ENCODE data around the gene RPS19. TPM values are rescaled to one million over a fixed set of nuclear protein-coding genes. Genes with fewer than 3 reads are reported as not detected.

RPS19 gene
- total RNA-seq, 6 donors from 2014 or later: 677 to 2,013 (median 1,382) TPM

DNA sequence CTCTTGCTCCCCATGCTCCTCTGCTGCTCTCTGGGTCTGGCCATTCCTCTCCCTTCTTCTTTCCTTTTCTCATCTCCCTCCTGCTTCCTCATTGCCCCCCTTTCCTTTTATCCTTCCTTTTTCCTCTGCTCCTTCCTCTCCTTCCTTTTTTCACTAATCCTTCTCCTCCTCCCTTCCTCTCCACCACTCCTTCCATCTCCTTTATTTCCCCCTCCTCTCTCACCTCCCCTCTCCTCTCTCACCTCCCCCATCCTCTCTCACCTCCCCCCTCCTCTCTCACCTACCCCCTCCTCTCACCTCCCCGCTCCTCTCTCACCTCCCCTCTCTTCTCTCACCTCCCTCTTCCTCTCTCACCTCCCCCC is 36.5 kb downstream of the RPS19 start:
- ATAC-seq (ENCODE audit: low FRiP score in 2 of 2) (no peak), DNase-seq (no peak)
- TF ChIP-seq, protein P1, sequence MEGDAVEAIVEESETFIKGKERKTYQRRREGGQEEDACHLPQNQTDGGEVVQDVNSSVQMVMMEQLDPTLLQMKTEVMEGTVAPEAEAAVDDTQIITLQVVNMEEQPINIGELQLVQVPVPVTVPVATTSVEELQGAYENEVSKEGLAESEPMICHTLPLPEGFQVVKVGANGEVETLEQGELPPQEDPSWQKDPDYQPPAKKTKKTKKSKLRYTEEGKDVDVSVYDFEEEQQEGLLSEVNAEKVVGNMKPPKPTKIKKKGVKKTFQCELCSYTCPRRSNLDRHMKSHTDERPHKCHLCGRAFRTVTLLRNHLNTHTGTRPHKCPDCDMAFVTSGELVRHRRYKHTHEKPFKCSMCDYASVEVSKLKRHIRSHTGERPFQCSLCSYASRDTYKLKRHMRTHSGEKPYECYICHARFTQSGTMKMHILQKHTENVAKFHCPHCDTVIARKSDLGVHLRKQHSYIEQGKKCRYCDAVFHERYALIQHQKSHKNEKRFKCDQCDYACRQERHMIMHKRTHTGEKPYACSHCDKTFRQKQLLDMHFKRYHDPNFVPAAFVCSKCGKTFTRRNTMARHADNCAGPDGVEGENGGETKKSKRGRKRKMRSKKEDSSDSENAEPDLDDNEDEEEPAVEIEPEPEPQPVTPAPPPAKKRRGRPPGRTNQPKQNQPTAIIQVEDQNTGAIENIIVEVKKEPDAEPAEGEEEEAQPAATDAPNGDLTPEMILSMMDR (IDR thresholded peaks at IDR 0.05): no peak
- TF ChIP-seq POLR2A (IDR thresholded peaks at IDR 0.05): no peak
- peaks cover 0 to 9% (median 0%) of the 10 kb centered on the region in 4 donors for H3K4me1 ChIP-seq
- WGBS, 2 donors: 69% methylated on average over 1 of the region's 1 CpG; no CpG with 5 or more reads in 1 of the 2 donors
- H3K9me3 ChIP-seq: no peaks in the 10 kb centered on the region
- no peaks in the 10 kb centered on the region for H3K27me3 ChIP-seq
- no peak overlapping the region for H3K4me3 ChIP-seq
- H3K36me3 ChIP-seq: peaks cover 39 to 93% (median 85%) of the 10 kb centered on the region in 4 donors
- no peak overlapping the region for H3K27ac ChIP-seq

DNA sequence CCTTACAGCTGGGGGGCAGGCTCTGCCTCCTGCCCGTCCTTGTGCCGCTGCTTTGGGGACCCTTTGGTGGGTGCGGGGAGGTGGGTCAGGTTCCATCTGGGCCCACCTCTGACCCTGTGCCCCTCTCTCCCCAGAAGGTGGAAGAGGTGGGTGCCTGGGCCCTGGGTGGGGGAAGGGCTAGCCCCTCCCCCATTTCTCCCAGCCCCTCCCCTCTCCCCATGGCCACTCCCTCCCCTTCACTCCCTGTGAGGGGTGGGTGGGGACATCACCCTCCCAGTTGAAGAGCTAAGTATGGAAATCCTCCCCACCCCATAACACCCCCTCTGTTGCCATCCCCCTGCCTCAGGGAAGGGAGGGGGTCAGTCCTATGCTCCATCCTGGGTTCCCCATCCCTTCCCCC is 37.1 kb downstream of the RPS19 start:
- peaks cover 0 to 6% (median 0%) of the 10 kb centered on the region in 4 donors for H3K4me1 ChIP-seq
- H3K4me3 ChIP-seq: no peak overlapping the region
- no peaks in the 10 kb centered on the region for H3K9me3 ChIP-seq
- no peak for ATAC-seq (ENCODE audit: low FRiP score in 2 of 2)
- peaks cover 46 to 93% (median 85%) of the 10 kb centered on the region in 4 donors for H3K36me3 ChIP-seq
- no peak for DNase-seq
- 100% methylated on average over 1 to 3 of the region's 3 CpGs for WGBS, 2 donors
- no peak for TF ChIP-seq POLR2AphosphoS5 (IDR thresholded peaks at IDR 0.05)
- TF ChIP-seq, protein P1 (IDR thresholded peaks at IDR 0.05): no peak
- no peak overlapping the region for H3K27ac ChIP-seq
- no peaks in the 10 kb centered on the region for H3K27me3 ChIP-seq

DNA sequence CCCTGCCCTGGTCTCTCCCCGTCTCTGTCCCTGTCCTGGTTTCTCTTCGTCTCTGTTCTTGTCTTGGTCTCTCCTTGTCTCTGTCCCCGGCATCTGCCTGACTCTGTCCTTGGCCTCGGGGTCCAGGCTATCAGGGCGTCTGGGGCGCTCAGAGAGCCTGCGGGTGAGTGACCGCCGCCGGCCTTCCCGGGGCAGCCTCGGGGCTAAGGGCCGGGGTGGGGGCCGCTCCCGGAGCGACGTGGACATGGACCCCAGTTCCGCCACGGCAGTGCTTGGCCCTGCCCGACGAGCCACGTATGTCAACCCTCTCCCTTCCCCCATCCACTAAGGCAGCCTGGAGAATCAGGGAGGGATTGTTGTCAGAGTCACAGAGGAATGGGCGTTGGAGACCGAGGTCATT is 37.8 kb downstream of the RPS19 start:
- TF ChIP-seq EP300 (IDR thresholded peaks at IDR 0.05) (no peak), POLR2A (IDR thresholded peaks at IDR 0.05) (no peak), POLR2AphosphoS5 (IDR thresholded peaks at IDR 0.05) (no peak)
- TF ChIP-seq, protein P1 (IDR thresholded peaks at IDR 0.05): no peak
- WGBS, 2 donors: 90 to 93% methylated on average over 19 to 24 of the region's 24 CpGs
- H3K36me3 ChIP-seq: peaks cover 51 to 93% (median 85%) of the 10 kb centered on the region in 4 donors

DNA sequence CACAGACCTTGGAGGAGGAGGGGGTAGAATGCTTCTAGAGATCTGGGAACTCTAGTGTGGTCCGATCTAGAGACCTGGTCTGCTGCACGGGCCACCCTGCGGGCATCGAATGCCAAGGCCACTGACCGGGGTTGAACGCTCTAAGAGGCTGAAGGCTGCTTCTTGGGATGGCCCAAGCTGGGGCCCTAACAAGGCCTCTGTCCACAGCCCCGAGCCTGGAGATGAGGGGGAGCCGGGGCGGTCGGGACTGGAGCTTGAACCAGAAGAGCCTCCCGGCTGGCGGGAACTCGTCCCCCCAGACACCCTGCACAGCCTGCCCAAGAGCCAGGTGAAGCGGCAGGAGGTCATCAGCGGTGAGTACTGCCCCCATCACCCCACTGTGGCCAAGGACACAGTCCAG is 38.2 kb downstream of the RPS19 start:
- no peaks in the 10 kb centered on the region for H3K27me3 ChIP-seq
- TF ChIP-seq POLR2A (IDR thresholded peaks at IDR 0.05) (no peak), POLR2AphosphoS5 (IDR thresholded peaks at IDR 0.05) (no peak), EP300 (IDR thresholded peaks at IDR 0.05) (no peak)
- TF ChIP-seq, protein P1 (IDR thresholded peaks at IDR 0.05): no peak
- no peak overlapping the region for H3K27ac ChIP-seq
- WGBS, 2 donors: 95 to 96% methylated on average over 9 to 15 of the region's 15 CpGs
- H3K9me3 ChIP-seq: no peaks in the 10 kb centered on the region
- ATAC-seq (ENCODE audit: low FRiP score in 2 of 2) (no peak), DNase-seq (peak in 1 of 2 donors; percentile 76)
- H3K36me3 ChIP-seq: peaks cover 55 to 95% (median 87%) of the 10 kb centered on the region in 4 donors
- H3K4me1 ChIP-seq: peaks cover 0 to 8% (median 3%) of the 10 kb centered on the region in 4 donors
- H3K4me3 ChIP-seq: no peak overlapping the region

More for the DNA sequence above, 37.8 kb downstream of the RPS19 start:
- DNase-seq: peak in 1 of 2 donors; percentile 77
- Histone ChIP-seq H3K4me1 (peaks cover 0 to 3% (median under 1%) of the 10 kb centered on the region in 4 donors), H3K9me3 (no peaks in the 10 kb centered on the region), H3K27ac (no peak overlapping the region), H3K27me3 (no peaks in the 10 kb centered on the region), H3K4me3 (no peak overlapping the region)
- ATAC-seq (ENCODE audit: low FRiP score in 2 of 2): peak in 1 of 2 donors; percentile 26

DNA sequence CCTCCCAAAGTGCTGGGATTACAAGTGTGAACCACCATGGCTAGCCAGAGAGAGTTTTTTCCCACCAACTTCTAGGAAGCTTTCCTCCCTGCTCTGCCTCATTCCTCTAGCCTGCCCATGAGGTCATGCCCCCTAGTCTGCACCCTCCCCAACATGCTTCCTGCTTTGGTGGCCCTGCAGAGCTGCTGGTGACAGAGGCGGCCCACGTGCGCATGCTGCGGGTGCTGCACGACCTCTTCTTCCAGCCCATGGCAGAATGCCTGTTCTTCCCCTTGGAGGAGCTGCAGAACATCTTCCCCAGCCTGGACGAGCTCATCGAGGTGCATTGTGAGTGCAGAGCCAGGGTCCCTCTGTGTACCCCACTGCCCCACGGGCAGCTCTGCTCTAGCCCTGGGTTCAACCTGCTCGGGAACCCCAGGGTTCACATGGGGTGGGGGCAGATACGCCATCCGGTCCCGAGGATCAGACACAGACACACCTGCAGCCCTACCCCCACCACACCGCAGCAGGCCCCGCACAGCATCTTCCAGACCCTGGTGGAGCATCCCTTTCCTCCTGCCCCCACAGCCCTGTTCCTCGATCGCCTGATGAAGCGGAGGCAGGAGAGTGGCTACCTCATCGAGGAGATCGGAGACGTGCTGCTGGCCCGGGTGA is 41.8 kb downstream of the RPS19 start:
- no peak overlapping the region for H3K4me3 ChIP-seq
- H3K4me1 ChIP-seq: peaks cover 0 to 31% (median 28%) of the 10 kb centered on the region in 4 donors
- H3K36me3 ChIP-seq: peaks cover 67 to 100% (median 94%) of the 10 kb centered on the region in 4 donors
- no peak overlapping the region for H3K27ac ChIP-seq
- no peaks in the 10 kb centered on the region for H3K9me3 ChIP-seq
- H3K27me3 ChIP-seq: no peaks in the 10 kb centered on the region
- WGBS, 2 donors: 96 to 97% methylated on average over 8 to 21 of the region's 21 CpGs
- ATAC-seq (ENCODE audit: low FRiP score in 2 of 2) (no peak), DNase-seq (no peak)
- TF ChIP-seq POLR2A (IDR thresholded peaks at IDR 0.05) (no peak), POLR2AphosphoS5 (IDR thresholded peaks at IDR 0.05) (no peak), EP300 (IDR thresholded peaks at IDR 0.05) (no peak)
- TF ChIP-seq, protein P1 (IDR thresholded peaks at IDR 0.05): no peak

Data from upper lobe of left lung (tissue), 6 donors.